Activated CD4-positive, alpha-beta T cell treated with anti-CD3 and anti-CD28 coated beads for 48 hours (primary cell): ENCODE results near the gene PRCC.

Experiments
- DNase-seq: peaks from one replicate; pipeline ENCODE4 v3.0.0-alpha.2; 2020

The PRCC gene

GRCh38 chr1:156816561-156817328, 49.4 kb downstream of the PRCC start, which contains the start of gene SH2D2A:
Gene SH2D2A, minus strand, starts transcription at chr1:156816848. Its CDS starts 140 bp downstream, at chr1:156816708.
- peak; percentile 95 for DNase-seq

- peak; percentile 71 for DNase-seq
Measured at GRCh38 chr1:156821801-156822200, 54.5 kb downstream of the PRCC start.

DNA sequence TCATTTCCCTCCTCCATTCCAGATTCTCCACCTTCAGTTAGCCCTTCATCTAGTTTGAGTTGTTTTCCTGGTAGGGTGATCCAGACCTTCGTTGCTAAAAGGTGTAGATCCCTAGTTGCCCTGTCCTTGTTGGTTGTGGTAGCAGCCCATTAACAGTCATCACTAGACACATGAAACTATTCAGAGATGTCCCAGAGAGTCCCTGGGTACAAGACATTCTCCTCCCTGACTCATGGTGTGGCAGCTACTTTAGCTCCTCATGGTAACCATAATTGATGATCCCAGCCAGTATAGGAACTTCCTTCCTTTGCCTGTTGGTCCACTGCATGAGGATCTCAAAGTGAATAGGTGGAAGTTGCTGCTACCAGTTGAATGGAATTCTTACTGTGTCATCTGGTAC, 55.3 kb downstream of the PRCC start:
- DNase-seq: no peak

DNA sequence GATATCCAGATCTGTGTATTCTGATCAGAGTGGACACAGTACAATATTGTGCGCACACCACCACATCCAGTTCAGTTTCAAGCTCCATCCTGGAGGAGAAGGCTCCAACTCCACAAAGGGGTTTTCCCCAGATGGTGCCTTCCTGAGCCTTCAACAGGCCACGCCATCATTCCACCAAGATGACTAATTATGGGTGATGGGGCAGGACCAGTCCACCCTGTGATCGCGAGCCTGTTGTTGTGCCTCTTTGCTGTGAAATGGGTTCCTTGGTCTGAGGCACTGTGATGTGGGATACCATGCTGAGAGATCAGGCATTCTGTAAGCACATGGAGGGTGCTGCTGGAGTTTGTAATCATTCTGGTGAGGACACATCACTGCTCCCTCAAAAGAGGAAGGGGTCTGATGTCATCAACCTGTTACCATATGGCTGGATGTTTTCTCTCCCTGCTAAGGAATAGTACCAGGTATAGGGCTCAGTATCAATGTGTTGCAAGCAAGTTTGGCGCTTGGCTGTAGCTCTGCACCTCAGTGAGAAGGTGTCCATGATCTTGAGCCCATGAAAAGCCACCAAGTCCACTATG, 56.0 kb downstream of the PRCC start:
- no peak for DNase-seq

- DNase-seq: no peak
Measured at GRCh38 chr1:156826630-156827029, 59.3 kb downstream of the PRCC start.

DNA sequence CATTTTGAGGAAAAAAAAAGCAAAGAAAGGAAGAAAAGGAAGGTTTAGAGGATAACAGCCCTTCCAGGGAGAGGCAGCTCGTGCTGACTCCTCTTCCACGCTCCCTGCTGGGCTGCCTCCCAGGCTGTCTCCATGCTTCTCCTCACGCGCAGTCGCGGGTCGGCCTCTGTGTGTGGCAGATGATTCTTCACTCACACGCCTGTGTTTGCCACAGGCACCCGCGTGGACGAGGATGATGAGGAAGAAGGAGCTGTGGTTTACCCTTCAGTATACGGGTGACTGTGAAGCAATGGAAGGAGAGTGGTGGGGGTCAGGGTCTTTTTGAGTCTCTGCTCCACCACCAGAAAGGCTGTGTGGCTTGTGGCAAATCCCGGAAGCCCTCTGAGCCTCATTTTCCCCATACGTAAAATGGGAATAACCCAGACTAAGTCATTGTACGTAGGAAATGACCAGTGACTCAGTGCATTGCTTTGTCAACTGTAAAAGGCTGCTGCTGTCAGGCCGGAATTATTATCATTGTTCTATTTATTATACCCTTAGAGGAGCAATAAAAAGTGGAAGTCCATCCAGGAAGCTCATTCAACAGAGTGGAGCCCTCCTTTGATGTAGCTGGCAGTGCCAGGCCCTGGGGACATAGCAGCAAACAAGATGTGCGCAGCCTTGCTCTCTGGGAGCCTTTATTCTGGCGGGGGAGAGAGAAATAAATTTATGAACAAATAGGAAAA, 61.2 kb downstream of the PRCC start:
- DNase-seq: no peak

- DNase-seq: no peak
Measured at GRCh38 chr1:156832434-156832833, 65.1 kb downstream of the PRCC start.

- DNase-seq: no peak
Measured at GRCh38 chr1:156833603-156834002, 66.3 kb downstream of the PRCC start.

DNA sequence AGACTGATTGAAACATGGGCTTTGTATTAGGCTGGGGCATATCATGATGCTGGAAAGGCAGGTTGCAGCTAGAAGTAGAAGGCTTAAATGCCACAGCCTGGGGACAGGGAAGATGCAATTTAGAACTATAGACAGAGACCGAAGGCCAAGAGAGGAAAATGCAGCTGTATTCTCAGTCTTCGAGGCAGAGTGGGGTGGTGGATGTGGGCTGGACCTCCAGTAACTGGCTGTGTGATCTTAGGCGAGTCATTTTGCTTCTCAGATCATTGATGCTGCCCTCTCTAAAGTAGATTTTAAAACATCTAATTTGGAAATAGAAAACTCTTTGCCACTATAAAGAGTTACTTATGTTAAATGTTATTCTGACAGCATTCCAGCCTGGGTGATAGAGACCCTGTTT, 67.0 kb downstream of the PRCC start:
- DNase-seq: no peak

GRCh38 chr1:156836041-156836654, 68.8 kb downstream of the PRCC start:
- peak; percentile 68 for DNase-seq

GRCh38 chr1:156836892-156837291, 69.6 kb downstream of the PRCC start:
- no peak for DNase-seq

DNA sequence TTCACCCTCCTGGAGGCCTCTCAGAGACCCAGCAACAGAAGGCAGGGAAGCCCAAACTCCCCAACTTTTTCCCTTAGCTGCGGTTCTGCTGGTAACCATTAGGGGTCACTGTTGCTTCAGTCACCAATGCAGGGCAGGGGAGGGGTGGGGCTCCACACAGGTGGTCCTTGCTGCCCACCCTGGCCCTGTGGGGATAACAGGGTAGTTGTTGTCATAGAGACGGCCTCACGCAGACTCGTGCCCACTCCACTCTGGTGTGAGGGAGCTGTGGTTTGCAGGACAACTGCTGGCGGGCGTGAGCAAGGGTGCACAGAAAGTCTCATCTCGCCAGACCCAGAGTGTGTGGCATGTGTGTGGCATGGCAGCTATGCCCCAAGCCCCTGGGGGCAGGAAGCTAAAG, 71.6 kb downstream of the PRCC start:
- peak; percentile 55 for DNase-seq

GRCh38 chr1:156839426-156840109, 72.2 kb downstream of the PRCC start:
- DNase-seq: no peak

GRCh38 chr1:156840186-156840897, 73.0 kb downstream of the PRCC start:
- no peak for DNase-seq

- DNase-seq: no peak
Measured at GRCh38 chr1:156840898-156841279, 73.6 kb downstream of the PRCC start.

DNA sequence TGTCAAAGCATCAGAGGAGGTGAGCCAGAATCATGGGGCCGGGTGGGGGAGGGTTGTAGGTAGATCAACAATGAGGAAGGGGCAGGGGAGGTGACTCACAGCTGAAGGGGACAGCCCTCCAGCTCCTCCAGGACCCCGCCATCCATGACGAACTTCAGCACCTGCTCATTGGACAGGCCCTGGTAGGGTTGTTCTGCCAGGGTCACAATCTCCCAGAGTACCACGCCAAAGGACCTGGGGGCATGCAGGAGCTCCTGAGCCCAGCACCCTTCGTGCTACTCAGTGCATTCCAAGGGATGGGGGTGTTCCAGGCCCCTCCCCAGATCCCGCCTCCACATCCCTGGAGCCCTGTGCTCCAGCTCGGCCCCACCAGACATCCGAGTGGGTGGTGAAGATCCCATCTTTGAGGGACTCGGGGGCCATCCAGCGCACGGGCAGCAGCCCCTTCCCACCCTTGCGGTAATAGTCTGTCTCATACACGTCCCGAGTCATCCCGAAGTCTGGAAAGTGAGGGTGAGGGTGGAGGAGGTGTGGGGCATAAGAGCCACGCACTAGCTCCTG, 74.0 kb downstream of the PRCC start:
- DNase-seq: no peak

DNA sequence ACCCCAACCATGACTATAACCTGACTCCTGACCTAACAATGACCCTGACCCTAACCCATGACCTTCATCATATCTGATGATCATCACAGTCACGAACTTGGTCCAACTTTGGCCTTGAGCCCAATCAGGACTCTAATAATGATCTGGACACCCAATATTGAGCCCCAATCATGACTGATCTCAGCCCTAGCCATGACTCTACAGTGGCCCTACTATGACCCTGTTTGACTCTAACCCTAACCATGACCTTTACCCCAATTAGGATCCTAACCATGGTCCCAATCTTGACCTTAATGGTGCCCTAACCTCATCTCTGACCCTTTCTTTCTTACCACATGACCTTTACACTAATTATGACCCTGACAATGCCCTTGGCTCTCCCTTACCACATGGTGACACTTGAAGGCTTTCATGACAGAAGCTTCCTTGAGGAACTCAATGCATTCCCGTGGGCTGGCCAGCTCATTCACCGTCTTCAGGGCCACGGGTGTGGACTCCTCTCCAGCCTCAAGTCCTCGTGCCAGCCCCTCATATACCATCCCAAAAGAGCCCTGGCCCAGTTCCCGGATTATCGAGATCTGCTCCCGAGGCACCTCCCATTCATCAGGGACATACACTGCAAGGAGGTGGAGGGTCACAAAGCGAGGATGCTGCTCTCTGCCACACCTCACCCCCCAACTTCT, 75.4 kb downstream of the PRCC start:
- DNase-seq: no peak

GRCh38 chr1:156844102-156844501, 76.8 kb downstream of the PRCC start:
- DNase-seq: no peak

- DNase-seq: no peak
Measured at GRCh38 chr1:156844638-156845037, 77.3 kb downstream of the PRCC start.

DNA sequence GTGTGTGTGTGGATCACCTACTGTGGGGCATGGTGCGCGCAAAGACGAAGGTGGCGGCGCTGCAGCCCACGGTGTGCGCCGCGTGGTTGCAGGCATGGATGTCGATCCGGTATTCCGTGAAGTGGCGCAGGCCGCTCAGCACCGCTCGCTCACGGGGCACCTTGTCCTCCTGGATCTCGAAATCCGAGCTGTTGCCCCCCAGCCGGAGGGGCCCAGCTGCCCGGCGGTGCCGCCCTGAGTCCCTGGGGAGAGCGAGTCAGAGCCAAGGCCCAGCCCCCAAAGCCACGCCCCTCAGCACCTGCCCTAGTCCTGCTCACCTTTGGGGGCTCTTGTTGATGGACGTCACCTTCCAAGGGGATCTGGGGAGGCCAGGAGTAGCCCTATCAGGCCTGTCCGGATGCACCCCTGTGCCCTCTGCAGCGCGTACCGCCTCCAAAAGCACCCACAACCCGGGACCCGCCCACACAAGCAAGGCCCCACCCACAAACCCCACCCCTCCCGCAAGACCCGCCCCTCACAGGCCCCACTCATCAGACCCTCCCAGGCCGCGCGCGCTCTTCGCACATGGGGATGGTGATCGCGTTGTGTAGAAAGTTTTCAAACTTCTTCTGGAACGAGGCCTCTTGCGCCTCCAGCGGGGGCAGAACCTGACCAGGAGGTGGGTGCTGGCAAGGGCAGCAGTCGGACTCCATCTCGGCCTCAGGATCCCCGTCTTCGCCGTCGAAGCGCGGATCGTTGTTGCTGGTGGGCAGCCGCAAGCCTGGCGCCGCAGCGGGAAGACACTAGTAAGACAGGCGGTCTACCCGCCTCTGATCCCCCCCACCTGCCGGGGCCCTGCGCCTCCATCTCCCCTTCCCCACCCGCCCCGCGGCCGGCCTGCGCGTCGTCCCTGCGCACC, 78.0 kb downstream of the PRCC start:
- peak; percentile 40 for DNase-seq
